ENCODE data around the gene CCL23. TPM values are rescaled to one million over a fixed set of nuclear protein-coding genes. Genes with fewer than 3 reads are reported as not detected.

CCL23 gene
- total and polyA plus RNA-seq, 9 of the 15 experiments (the other 6 are each of a cell fraction or from before 2014, with no cell fraction given) = not detected

- H3K27me3 ChIP-seq (ENCODE audit: control insufficient read depth in 2 of 2, insufficient read depth in 2 of 2, low read length in 2 of 2) = peaks cover 6 to 12% of the 10 kb centered on the region in 2 experiments; a peak in 3 of 5 replicates
- no peak overlapping the region for H3K9ac ChIP-seq (ENCODE audit: insufficient read depth in 1 of 2, low read depth in 2 of 2, low read length in 2 of 2)
- H3K36me3 ChIP-seq (ENCODE audit: control insufficient read depth, insufficient read depth, low read length) = no peaks in the 10 kb centered on the region
- H3K9me1 ChIP-seq (ENCODE audit: control insufficient read depth, insufficient read depth, low read length) = no peaks in the 10 kb centered on the region
- POLR2A ChIA-PET = interaction anchor here (0.8 kb wide), 1 partner anchor 11 kb away, joined by 4 read pairs; no protein-coding TSS in a partner anchor
- H3K9me3 ChIP-seq (replicated peaks; ENCODE audit: control insufficient read depth, insufficient read depth, low read depth, low read length) = no peaks in the 10 kb centered on the region
- no peak overlapping the region for H3K4me2 ChIP-seq (ENCODE audit: insufficient read depth, low read length)
- FAIRE-seq (no peak), ATAC-seq (no peak), DNase-seq (ENCODE audit: extremely low read depth in 1 of 4, low spot score in 3 of 4) (no peak)
- H3K79me2 ChIP-seq (ENCODE audit: control insufficient read depth, insufficient read depth, low read length) = no peaks in the 10 kb centered on the region
- intact Hi-C loops (cut with micrococcal nuclease) = no loop called here
- H3K4me1 ChIP-seq (replicated peaks in 1 of 2; ENCODE audit: control insufficient read depth in 2 of 2, insufficient read depth in 2 of 2, low read length in 2 of 2) = no peaks in the 10 kb centered on the region
- in situ Hi-C loops (cut with MboI) = no loop called here
- no peak overlapping the region for H3K27ac ChIP-seq (ENCODE audit: extremely low read depth, low read depth, low read length)
- no TSS peak for BruUV-seq (replicated peaks)
- no peak overlapping the region for H3K4me3 ChIP-seq
- no peak overlapping the region for H2AFZ ChIP-seq (ENCODE audit: low read depth, low read length)
- H4K20me1 ChIP-seq (replicated peaks; ENCODE audit: control insufficient read depth, insufficient read depth, low read length) = no peaks in the 10 kb centered on the region
- CTCF ChIA-PET (ENCODE audit: low intra/inter-chr PET ratio) = no interaction called here
- WGBS (ENCODE audit: insufficient coverage, low coverage, missing lambda C conversion rate) = under 1% methylated on average over 10 of the region's 11 CpGs
- no peak for TF ChIP-seq EP400 (IDR thresholded peaks at IDR 0.05)
- no peak for TF ChIP-seq MCM2 (IDR thresholded peaks at IDR 0.05; ENCODE audit: low read depth)
- TF ChIP-seq, protein P1, sequence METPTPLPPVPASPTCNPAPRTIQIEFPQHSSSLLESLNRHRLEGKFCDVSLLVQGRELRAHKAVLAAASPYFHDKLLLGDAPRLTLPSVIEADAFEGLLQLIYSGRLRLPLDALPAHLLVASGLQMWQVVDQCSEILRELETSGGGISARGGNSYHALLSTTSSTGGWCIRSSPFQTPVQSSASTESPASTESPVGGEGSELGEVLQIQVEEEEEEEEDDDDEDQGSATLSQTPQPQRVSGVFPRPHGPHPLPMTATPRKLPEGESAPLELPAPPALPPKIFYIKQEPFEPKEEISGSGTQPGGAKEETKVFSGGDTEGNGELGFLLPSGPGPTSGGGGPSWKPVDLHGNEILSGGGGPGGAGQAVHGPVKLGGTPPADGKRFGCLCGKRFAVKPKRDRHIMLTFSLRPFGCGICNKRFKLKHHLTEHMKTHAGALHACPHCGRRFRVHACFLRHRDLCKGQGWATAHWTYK (CRISPR knock-in tag; IDR thresholded peaks at IDR 0.05) = no peak
- TF ChIP-seq, protein P2, sequence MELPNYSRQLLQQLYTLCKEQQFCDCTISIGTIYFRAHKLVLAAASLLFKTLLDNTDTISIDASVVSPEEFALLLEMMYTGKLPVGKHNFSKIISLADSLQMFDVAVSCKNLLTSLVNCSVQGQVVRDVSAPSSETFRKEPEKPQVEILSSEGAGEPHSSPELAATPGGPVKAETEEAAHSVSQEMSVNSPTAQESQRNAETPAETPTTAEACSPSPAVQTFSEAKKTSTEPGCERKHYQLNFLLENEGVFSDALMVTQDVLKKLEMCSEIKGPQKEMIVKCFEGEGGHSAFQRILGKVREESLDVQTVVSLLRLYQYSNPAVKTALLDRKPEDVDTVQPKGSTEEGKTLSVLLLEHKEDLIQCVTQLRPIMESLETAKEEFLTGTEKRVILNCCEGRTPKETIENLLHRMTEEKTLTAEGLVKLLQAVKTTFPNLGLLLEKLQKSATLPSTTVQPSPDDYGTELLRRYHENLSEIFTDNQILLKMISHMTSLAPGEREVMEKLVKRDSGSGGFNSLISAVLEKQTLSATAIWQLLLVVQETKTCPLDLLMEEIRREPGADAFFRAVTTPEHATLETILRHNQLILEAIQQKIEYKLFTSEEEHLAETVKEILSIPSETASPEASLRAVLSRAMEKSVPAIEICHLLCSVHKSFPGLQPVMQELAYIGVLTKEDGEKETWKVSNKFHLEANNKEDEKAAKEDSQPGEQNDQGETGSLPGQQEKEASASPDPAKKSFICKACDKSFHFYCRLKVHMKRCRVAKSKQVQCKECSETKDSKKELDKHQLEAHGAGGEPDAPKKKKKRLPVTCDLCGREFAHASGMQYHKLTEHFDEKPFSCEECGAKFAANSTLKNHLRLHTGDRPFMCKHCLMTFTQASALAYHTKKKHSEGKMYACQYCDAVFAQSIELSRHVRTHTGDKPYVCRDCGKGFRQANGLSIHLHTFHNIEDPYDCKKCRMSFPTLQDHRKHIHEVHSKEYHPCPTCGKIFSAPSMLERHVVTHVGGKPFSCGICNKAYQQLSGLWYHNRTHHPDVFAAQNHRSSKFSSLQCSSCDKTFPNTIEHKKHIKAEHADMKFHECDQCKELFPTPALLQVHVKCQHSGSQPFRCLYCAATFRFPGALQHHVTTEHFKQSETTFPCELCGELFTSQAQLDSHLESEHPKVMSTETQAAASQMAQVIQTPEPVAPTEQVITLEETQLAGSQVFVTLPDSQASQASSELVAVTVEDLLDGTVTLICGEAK (IDR thresholded peaks at IDR 0.05) = no peak
- TF ChIP-seq, protein P2 (CRISPR knock-in tag; IDR thresholded peaks at IDR 0.05) = no peak
- TF ChIP-seq CAMTA2 (CRISPR knock-in tag; conservative IDR thresholded peaks at IDR 0.05) = no peak
- TF ChIP-seq ZNF347 (CRISPR knock-in tag; IDR thresholded peaks at IDR 0.05; ENCODE audit: low read depth) = no peak
- TF ChIP-seq NFE2L1 (tag; IDR thresholded peaks at IDR 0.05; ENCODE audit: borderline replicate concordance, low read depth) = no peak
- TF ChIP-seq, protein P3, sequence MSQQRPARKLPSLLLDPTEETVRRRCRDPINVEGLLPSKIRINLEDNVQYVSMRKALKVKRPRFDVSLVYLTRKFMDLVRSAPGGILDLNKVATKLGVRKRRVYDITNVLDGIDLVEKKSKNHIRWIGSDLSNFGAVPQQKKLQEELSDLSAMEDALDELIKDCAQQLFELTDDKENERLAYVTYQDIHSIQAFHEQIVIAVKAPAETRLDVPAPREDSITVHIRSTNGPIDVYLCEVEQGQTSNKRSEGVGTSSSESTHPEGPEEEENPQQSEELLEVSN (IDR thresholded peaks at IDR 0.05; ENCODE audit: borderline replicate concordance in 1 of 2, extremely low read depth in 1 of 2, insufficient read depth in 1 of 2, insufficient read length in 1 of 2, low read depth in 1 of 2, low read length in 1 of 2, poor library complexity in 1 of 2, severe bottlenecking in 1 of 2) = no peak
- no peak for TF ChIP-seq HNRNPK (IDR thresholded peaks at IDR 0.05; ENCODE audit: low read depth, low read length, poor library complexity, severe bottlenecking)
- no peak for TF ChIP-seq ZNF197 (CRISPR knock-in tag; IDR thresholded peaks at IDR 0.05; ENCODE audit: low read depth)
Observed at GRCh38 chr17:35998018-35998545, 19.7 kb downstream of the CCL23 start.
